H9 (cell line): ENCODE measurements around the gene TSPAN5. TPM values are rescaled to one million over a fixed set of nuclear protein-coding genes. Genes with fewer than 3 reads are reported as not detected.

ENCODE experiments used
- DNase-seq: peaks from one replicate; pipeline ENCODE4 v3.0.0-alpha.2; 2017
- H2AFZ ChIP-seq: one replicate; pipeline ENCODE4 v1.6.1; 2013; ENCODE audit warnings: mild to moderate bottlenecking, low read length, control low read depth, moderate library complexity
- H2AK5ac ChIP-seq: 2 replicates; pipeline ENCODE4 v1.6.1; 2013; ENCODE audit warnings: low read length, control low read depth, mixed read lengths; ENCODE audit not compliant: insufficient read length
- H2BK120ac ChIP-seq: one replicate; pipeline ENCODE4 v1.6.1; 2013; ENCODE audit warnings: low read depth, mild to moderate bottlenecking, low read length, control low read depth, inconsistent platforms; ENCODE audit not compliant: poor library complexity, severe bottlenecking
- H2BK12ac ChIP-seq: 2 replicates; pipeline ENCODE4 v1.6.1; 2013; ENCODE audit warnings: low read length, control low read depth, mixed read lengths, low read depth; ENCODE audit not compliant: insufficient read length
- H2BK15ac ChIP-seq: 2 replicates; pipeline ENCODE4 v1.6.1; 2013; ENCODE audit warnings: low read depth, low read length, control low read depth
- H2BK20ac ChIP-seq: one replicate; pipeline ENCODE4 v1.6.1; 2013; ENCODE audit warnings: low read depth, mild to moderate bottlenecking, low read length, control low read depth, inconsistent platforms; ENCODE audit not compliant: poor library complexity, severe bottlenecking
- H2BK5ac ChIP-seq: 2 replicates; pipeline ENCODE4 v1.6.1; 2013; ENCODE audit warnings: low read length, control low read depth, mixed read lengths; ENCODE audit not compliant: insufficient read length
- H3K14ac ChIP-seq: 2 replicates; pipeline ENCODE4 v1.6.1; 2013; ENCODE audit warnings: low read length, control low read depth; ENCODE audit not compliant: insufficient read depth
- H3K18ac ChIP-seq: 2 replicates; pipeline ENCODE4 v1.6.1; 2013; ENCODE audit warnings: low read depth, mild to moderate bottlenecking, mixed read lengths, low read length, control low read depth; ENCODE audit not compliant: insufficient read length
- H3K23ac ChIP-seq: 2 replicates; pipeline ENCODE4 v1.6.1; 2013; ENCODE audit warnings: low read length, control low read depth, mixed read lengths, low read depth; ENCODE audit not compliant: insufficient read length
- H3K23me2 ChIP-seq: 2 replicates; pipeline ENCODE4 v1.6.1; 2013; ENCODE audit warnings: low read depth, mild to moderate bottlenecking, mixed read lengths, low read length, control low read depth; ENCODE audit not compliant: insufficient read length, poor library complexity, severe bottlenecking
- H3K27ac ChIP-seq: 2 replicates; pipeline ENCODE4 v1.5.1; 2013; ENCODE audit warnings: low read length, control low read depth, mixed read lengths, low read depth; ENCODE audit not compliant: insufficient read length
- H3K27me3 ChIP-seq: 2 replicates; pipeline ENCODE4 v1.6.1; 2013; ENCODE audit warnings: low read length, control low read depth, inconsistent platforms; ENCODE audit not compliant: insufficient read depth
- H3K4ac ChIP-seq: 2 replicates; pipeline ENCODE4 v1.6.1; 2013; ENCODE audit warnings: low read depth, mild to moderate bottlenecking, control low read depth, inconsistent platforms, low read length, moderate library complexity
- H3K4me1 ChIP-seq: 2 replicates; pipeline ENCODE4 v1.6.1; 2013; ENCODE audit warnings: low read length, control low read depth, inconsistent platforms; ENCODE audit not compliant: insufficient read depth
- H3K4me2 ChIP-seq: 2 replicates; pipeline ENCODE4 v1.6.1; 2013; ENCODE audit warnings: low read length, control low read depth, mixed read lengths; ENCODE audit not compliant: insufficient read length, insufficient read depth
- H3K56ac ChIP-seq: 2 replicates; pipeline ENCODE4 v1.6.1; 2013; ENCODE audit warnings: low read depth, mild to moderate bottlenecking, mixed read lengths, low read length, control low read depth; ENCODE audit not compliant: insufficient read length
- H3K79me1 ChIP-seq: 2 replicates; pipeline ENCODE4 v1.6.1; 2013; ENCODE audit warnings: low read depth, mild to moderate bottlenecking, moderate library complexity, low read length, control low read depth, inconsistent platforms; ENCODE audit not compliant: insufficient read depth, poor library complexity, severe bottlenecking
- H3K79me2 ChIP-seq: 2 replicates; pipeline ENCODE4 v1.6.1; 2013; ENCODE audit warnings: low read length, control low read depth, inconsistent platforms; ENCODE audit not compliant: insufficient read depth
- H3K9ac ChIP-seq: 2 replicates; pipeline ENCODE4 v1.6.1; 2013; ENCODE audit warnings: low read length, control low read depth, mixed read lengths; ENCODE audit not compliant: insufficient read length; ENCODE audit errors: extremely low read depth
- H3K9me3 ChIP-seq: one replicate; pipeline ENCODE4 v1.6.1; 2013; ENCODE audit warnings: low read depth, low read length, inconsistent platforms; ENCODE audit not compliant: control insufficient read depth
- H3T11ph ChIP-seq: one replicate; pipeline ENCODE4 v1.6.1; 2013; ENCODE audit warnings: mild to moderate bottlenecking, low read length, control low read depth, inconsistent platforms
- H4K20me1 ChIP-seq: one replicate; pipeline ENCODE4 v1.6.1; 2013; ENCODE audit not compliant: control insufficient read depth, insufficient read length, insufficient read depth
- H4K5ac ChIP-seq: 2 replicates; pipeline ENCODE4 v1.6.1; 2013; ENCODE audit warnings: low read depth, mild to moderate bottlenecking, mixed read lengths, low read length, control low read depth; ENCODE audit not compliant: insufficient read length
- H4K8ac ChIP-seq: replicated peaks from 2 replicates; pipeline ENCODE4 v1.6.1; 2013; ENCODE audit warnings: low read length, control low read depth, mixed read lengths, low read depth; ENCODE audit not compliant: insufficient read length
- H4K91ac ChIP-seq: 2 replicates; pipeline ENCODE4 v1.6.1; 2013; ENCODE audit warnings: low read depth, mild to moderate bottlenecking, moderate library complexity, mixed read lengths, low read length, control low read depth; ENCODE audit not compliant: insufficient read length
- H3K27ac Mint-ChIP-seq, 3 experiments: 2 replicates in 2 of 3; 3 replicates in 1 of 3; pipeline ENCODE4 v1.8.0; 2020 to 2021; ENCODE audit warnings: mixed read lengths in 3 of 3, mild to moderate bottlenecking in 1 of 3, moderate library complexity in 1 of 3
- H3K27me3 Mint-ChIP-seq: 2 replicates; pipeline ENCODE4 v1.8.0; 2021; ENCODE audit warnings: low read depth, mild to moderate bottlenecking, moderate library complexity, mixed read lengths
- H3K36me3 Mint-ChIP-seq, 3 experiments: 2 replicates in 2 of 3; 3 replicates in 1 of 3; pipeline ENCODE4 v1.8.0; 2020 to 2021; ENCODE audit warnings: low read depth in 3 of 3, mixed read lengths in 3 of 3; ENCODE audit not compliant: insufficient read depth in 1 of 3
- H3K4me1 Mint-ChIP-seq, 2 experiments: 2 replicates each; pipeline ENCODE4 v1.8.0; 2020; ENCODE audit warnings: mixed read lengths in 2 of 2
- H3K4me3 Mint-ChIP-seq, 2 experiments: 2 replicates in 1 of 2; 3 replicates in 1 of 2; pipeline ENCODE4 v1.8.0; 2020 to 2021; ENCODE audit warnings: mild to moderate bottlenecking in 2 of 2, mixed read lengths in 2 of 2, moderate library complexity in 1 of 2
- H3K9me3 Mint-ChIP-seq, 2 experiments: 2 replicates in 1 of 2; 3 replicates in 1 of 2; pipeline ENCODE4 v1.8.0; 2020; ENCODE audit warnings: mild to moderate bottlenecking in 2 of 2, mixed read lengths in 2 of 2, moderate library complexity in 1 of 2
- CTCF ChIP-seq: fragments of 200-600 bp; sonication (generic); conservative IDR thresholded peaks from 3 replicates; pipeline ENCODE4 v1.8.0; 2021; ENCODE audit warnings: antibody characterized with exemption, mild to moderate bottlenecking
- WGBS: extraction: QIAGEN DNeasy Blood & Tissue Kit; methylation state at CpG from one replicate; pipeline ENCODE4 v1.1.7; 2013; ENCODE audit warnings: missing lambda C conversion rate, low lambda C conversion rate, mixed read lengths; ENCODE audit not compliant: insufficient read length; ENCODE audit errors: extremely low coverage; 5-methylcytosine and 5-hydroxymethylcytosine counted together
- total RNA-seq: library from RNA; stranded (reverse); gene quantifications from 2 replicates; pipeline ENCODE4 v1.2.1, GENCODE V29; 2021

The TSPAN5 gene
- total RNA-seq, 1 experiment from 2014 or later = 7.0 TPM

DNA sequence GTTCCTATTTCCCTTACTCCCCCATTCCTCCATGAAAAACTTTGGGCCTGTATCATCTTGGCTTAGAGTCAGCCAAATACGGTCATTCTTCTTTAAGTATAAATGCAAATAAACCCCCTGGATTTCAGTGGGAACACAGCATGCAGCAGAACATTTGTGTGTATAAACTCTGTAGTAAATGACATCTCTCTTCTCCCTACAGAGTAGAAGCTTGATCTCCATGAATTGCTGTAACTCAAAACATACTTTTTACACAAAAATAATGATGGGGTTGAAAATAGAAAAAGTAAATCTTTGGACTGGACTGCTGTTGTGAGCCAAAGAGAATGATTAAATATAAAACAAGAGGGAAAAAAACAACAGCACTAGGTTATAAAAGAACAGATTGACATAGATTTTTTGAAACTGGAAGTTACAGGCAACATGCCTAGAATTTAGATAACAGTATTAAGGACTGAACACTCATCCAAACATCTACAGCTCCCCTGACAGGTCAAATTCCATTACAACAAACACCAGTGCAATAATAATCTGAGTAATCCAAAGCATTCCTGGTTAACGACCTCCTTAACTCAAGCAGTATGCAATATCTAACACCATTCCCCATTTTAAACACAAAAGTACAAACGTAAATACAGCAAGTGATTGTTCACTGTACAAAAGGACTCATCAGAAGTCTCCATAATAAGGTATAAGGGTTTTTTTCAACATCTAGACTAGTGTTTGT lies 30.7 kb downstream of the TSPAN5 start:
- Mint-ChIP-seq H3K27ac (no peak overlapping the region; a peak in 1 of 7 replicates), H3K4me1 (peaks cover 33 to 47% of the 10 kb centered on the region in 2 experiments), H3K9me3 (no peaks in the 10 kb centered on the region), H3K36me3 (no peaks in the 10 kb centered on the region), H3K4me3 (no peak overlapping the region), H3K27me3 (no peaks in the 10 kb centered on the region; the same call in 1 of the 2 replicates)
- TF ChIP-seq CTCF = no peak
- H3K27ac ChIP-seq = no peak overlapping the region
- no peak overlapping the region for H3K9ac ChIP-seq
- no peaks in the 10 kb centered on the region for H3K27me3 ChIP-seq
- H3K4me2 ChIP-seq = no peak overlapping the region
- no peak overlapping the region for H3K18ac ChIP-seq
- H3K23me2 ChIP-seq = no peaks in the 10 kb centered on the region
- WGBS = no CpG with 5 or more reads among the region's 3 CpGs
- no peak overlapping the region for H4K8ac ChIP-seq
- no peak overlapping the region for H2BK120ac ChIP-seq
- H3K4ac ChIP-seq = no peak overlapping the region
- H3K79me1 ChIP-seq = no peaks in the 10 kb centered on the region
- no peak overlapping the region for H3K23ac ChIP-seq
- no peaks in the 10 kb centered on the region for H3K79me2 ChIP-seq
- no peak overlapping the region for H4K5ac ChIP-seq
- H2BK20ac ChIP-seq = no peak overlapping the region
- no peak for DNase-seq
- H3K56ac ChIP-seq = no peak overlapping the region
- no peak overlapping the region for H3T11ph ChIP-seq
- H3K4me1 ChIP-seq = peaks cover 3% of the 10 kb centered on the region; the same call in 1 of the 2 replicates
- H2AK5ac ChIP-seq = no peak overlapping the region
- H3K9me3 ChIP-seq = no peaks in the 10 kb centered on the region
- H2AFZ ChIP-seq = no peak overlapping the region
- H4K20me1 ChIP-seq = peaks cover 2% of the 10 kb centered on the region
- no peak overlapping the region for H2BK15ac ChIP-seq
- H2BK5ac ChIP-seq = no peak overlapping the region
- H2BK12ac ChIP-seq = no peak overlapping the region
- H3K14ac ChIP-seq = no peak overlapping the region
- H4K91ac ChIP-seq = no peak overlapping the region
